HEK293 (cell line): ENCODE measurements around the gene CDC14A.
"Not testable (repeated sequence)": the region's sequence is repeated elsewhere in the genome, so short reads cannot be mapped to it uniquely, and the experiment has no call there.

Source experiments
- CTCF ChIA-PET: fragments of 350-600 bp; formaldehyde crosslinking; extraction: SDS; loops from one replicate; lab custom pipeline; 2021; ENCODE audit warnings: antibody characterized with exemption; lab: Yijun Ruan, JAX
- POLR2A ChIA-PET: fragments of 300-600 bp; formaldehyde crosslinking; extraction: SDS; loops from one replicate; lab custom pipeline; 2020; ENCODE audit warnings: antibody characterized with exemption, inconsistent platforms; lab: Yijun Ruan, JAX
- H3K27ac ChIP-seq: fragments of 200-500 bp; sonication (Bioruptor generic); 2 replicates; pipeline ENCODE4 v1.5.1; 2014; ENCODE audit warnings: low read depth, low read length, control low read depth, inconsistent platforms; ENCODE audit errors: extremely low read depth
- H3K36me3 ChIP-seq, 2 experiments: fragments of 200-500 bp in 1 of 2; sonication (Bioruptor generic) in 1 of 2; 1 replicate in 1 of 2; 2 replicates in 1 of 2; pipeline ENCODE4 v1.5.1; 2014 to 2017; ENCODE audit warnings: inconsistent platforms in 2 of 2, low read length in 2 of 2; ENCODE audit not compliant: control insufficient read depth in 2 of 2, insufficient read depth in 1 of 2
- H3K4me1 ChIP-seq: fragments of 200-500 bp; sonication (Bioruptor generic); 2 replicates; pipeline ENCODE4 v1.5.1; 2014; ENCODE audit warnings: mild to moderate bottlenecking, low read length, inconsistent platforms; ENCODE audit not compliant: control insufficient read depth, insufficient read depth
- H3K4me3 ChIP-seq: 2 replicates; pipeline ENCODE4 v1.5.1; 2011; ENCODE audit warnings: low read depth, mild to moderate bottlenecking, control low read depth, low read length, moderate library complexity
- H3K9me3 ChIP-seq: fragments of 200-500 bp; sonication (Bioruptor generic); 2 replicates; pipeline ENCODE4 v1.5.1; 2014; ENCODE audit warnings: low read depth, low read length, inconsistent platforms; ENCODE audit not compliant: control insufficient read depth, insufficient read depth
- BCL6B ChIP-seq: fragments of 450-650 bp; formaldehyde crosslinking; IDR thresholded peaks from 2 replicates; pipeline ENCODE4 v1.5.1; 2017; ENCODE audit warnings: missing biosample characterization, missing genetic modification characterization
- GFI1B ChIP-seq: fragments of 450-650 bp; formaldehyde crosslinking; IDR thresholded peaks from 2 replicates; pipeline ENCODE4 v1.5.1; 2016; ENCODE audit warnings: missing biosample characterization, missing genetic modification characterization
- PATZ1 ChIP-seq: fragments of 450-650 bp; formaldehyde crosslinking; IDR thresholded peaks from 2 replicates; pipeline ENCODE4 v1.5.1; 2016; ENCODE audit warnings: missing biosample characterization, missing genetic modification characterization
- ZNF146 ChIP-seq: fragments of 450-650 bp; formaldehyde crosslinking; IDR thresholded peaks from 2 replicates; pipeline ENCODE4 v1.5.1; 2016; ENCODE audit warnings: missing biosample characterization, missing genetic modification characterization
- ZNF211 ChIP-seq: fragments of 450-650 bp; formaldehyde crosslinking; IDR thresholded peaks from 2 replicates; pipeline ENCODE4 v1.5.1; 2016; ENCODE audit warnings: low read depth, missing biosample characterization, missing genetic modification characterization
- ZNF311 ChIP-seq: fragments of 450-650 bp; formaldehyde crosslinking; IDR thresholded peaks from 2 replicates; pipeline ENCODE4 v1.5.1; 2017; ENCODE audit warnings: missing biosample characterization, missing genetic modification characterization, borderline replicate concordance
- ZNF362 ChIP-seq: fragments of 450-650 bp; formaldehyde crosslinking; IDR thresholded peaks from 2 replicates; pipeline ENCODE4 v1.5.1; 2016; ENCODE audit warnings: missing biosample characterization, missing genetic modification characterization
- ZNF433 ChIP-seq: fragments of 450-650 bp; formaldehyde crosslinking; IDR thresholded peaks from 2 replicates; pipeline ENCODE4 v1.5.1; 2016; ENCODE audit warnings: missing biosample characterization, missing genetic modification characterization, low read depth
- ZNF48 ChIP-seq: fragments of 450-650 bp; formaldehyde crosslinking; IDR thresholded peaks from 2 replicates; pipeline ENCODE4 v1.5.1; 2016; ENCODE audit warnings: missing biosample characterization, missing genetic modification characterization
- ZNF580 ChIP-seq: fragments of 450-650 bp; formaldehyde crosslinking; IDR thresholded peaks from 2 replicates; pipeline ENCODE4 v1.5.1; 2016; ENCODE audit warnings: missing biosample characterization, missing genetic modification characterization
- ZNF600 ChIP-seq: fragments of 450-650 bp; formaldehyde crosslinking; IDR thresholded peaks from 2 replicates; pipeline ENCODE4 v1.5.1; 2016; ENCODE audit warnings: missing biosample characterization, missing genetic modification characterization
- ZNF701 ChIP-seq: fragments of 450-650 bp; formaldehyde crosslinking; IDR thresholded peaks from 2 replicates; pipeline ENCODE4 v1.5.1; 2016; ENCODE audit warnings: missing biosample characterization, missing genetic modification characterization
- ZNF707 ChIP-seq: fragments of 450-650 bp; formaldehyde crosslinking; IDR thresholded peaks from 2 replicates; pipeline ENCODE4 v1.5.1; 2016; ENCODE audit warnings: missing biosample characterization, missing genetic modification characterization
- ZNF768 ChIP-seq: fragments of 450-650 bp; formaldehyde crosslinking; IDR thresholded peaks from 2 replicates; pipeline ENCODE4 v1.5.1; 2018; ENCODE audit warnings: missing biosample characterization, mild to moderate bottlenecking, missing genetic modification characterization
- ZSCAN18 ChIP-seq: fragments of 450-650 bp; formaldehyde crosslinking; IDR thresholded peaks from 2 replicates; pipeline ENCODE4 v1.5.1; 2016; ENCODE audit warnings: missing biosample characterization, missing genetic modification characterization

Gene CDC14A

GRCh38 chr1:100335436-100335835 lies 16.9 kb upstream of the CDC14A start:
- no peak overlapping the region for H3K27ac ChIP-seq
- ChIA-PET CTCF (interaction anchor here (0.8 to 1.4 kb wide), 2 partner anchors 120 to 124 kb away, joined by 3 to 5 read pairs; no protein-coding TSS in a partner anchor), POLR2A (interaction anchor here (1.1 kb wide), 1 partner anchor 16 kb away, joined by 3 read pairs; no protein-coding TSS in a partner anchor)
- no peaks in the 10 kb centered on the region for H3K4me1 ChIP-seq
- no peaks in the 10 kb centered on the region for H3K9me3 ChIP-seq
- H3K36me3 ChIP-seq, result no peaks in the 10 kb centered on the region
- no peak overlapping the region for H3K4me3 ChIP-seq
- TF ChIP-seq ZNF311 (tag by site-specific recombination), result no peak
- TF ChIP-seq, all 188 proteins: peak for 0

GRCh38 chr1:100337878-100338277 lies 14.4 kb upstream of the CDC14A start:
- H3K9me3 ChIP-seq, H3K27ac ChIP-seq, H3K36me3 ChIP-seq, H3K4me1 ChIP-seq, H3K4me3 ChIP-seq, POLR2A ChIA-PET: not testable (repeated sequence)
- CTCF ChIA-PET, result interaction anchor here (1.4 kb wide), 1 partner anchor 120 kb away, joined by 6 read pairs; no protein-coding TSS in a partner anchor

GRCh38 chr1:100339735-100340134 lies 12.6 kb upstream of the CDC14A start:
- H3K27ac ChIP-seq, result not testable (repeated sequence)
- TF ChIP-seq ZNF146 (tag by site-specific recombination) (peak; percentile 89), ZNF580 (tag by site-specific recombination) (peak; percentile 55; the same call in 1 of the 2 replicates)
- TF ChIP-seq, all 188 proteins: peak for 2; not testable (repeated sequence) for 186
- H3K9me3 ChIP-seq, CTCF ChIA-PET, H3K36me3 ChIP-seq, H3K4me1 ChIP-seq, H3K4me3 ChIP-seq: not testable (repeated sequence)
- POLR2A ChIA-PET, result interaction anchor here (1.2 kb wide), 1 partner anchor 13 kb away, joined by 3 read pairs; the partner anchor contains the start of gene CDC14A

GRCh38 chr1:100340494-100340893 lies 11.8 kb upstream of the CDC14A start:
- CTCF ChIA-PET, result no interaction called here
- Histone ChIP-seq H3K27ac (no peak overlapping the region), H3K36me3 (no peaks in the 10 kb centered on the region), H3K4me3 (no peak overlapping the region), H3K9me3 (no peaks in the 10 kb centered on the region), H3K4me1 (no peaks in the 10 kb centered on the region)
- POLR2A ChIA-PET, result no interaction called here
- no peak for TF ChIP-seq ZNF48
- TF ChIP-seq ZNF701 (tag by site-specific recombination), result no peak

GRCh38 chr1:100342348-100342747 lies 10.0 kb upstream of the CDC14A start:
- POLR2A ChIA-PET, result no interaction called here
- TF ChIP-seq ZNF701 (tag by site-specific recombination) (no peak), ZNF433 (tag by site-specific recombination) (no peak), PATZ1 (tag by site-specific recombination) (no peak), ZNF768 (tag by site-specific recombination) (no peak), ZNF707 (tag by site-specific recombination) (no peak), ZSCAN18 (tag by site-specific recombination) (no peak), ZNF211 (tag by site-specific recombination) (no peak), ZNF600 (no peak), GFI1B (tag by site-specific recombination) (no peak), ZNF362 (tag by site-specific recombination) (no peak), BCL6B (tag by site-specific recombination) (no peak)
- TF ChIP-seq, all 188 proteins: peak for 0
- CTCF ChIA-PET, result interaction anchor here (0.6 kb wide), 1 partner anchor 1226 kb away, joined by 3 read pairs; no protein-coding TSS in a partner anchor
- Histone ChIP-seq H3K4me1 (no peaks in the 10 kb centered on the region), H3K4me3 (no peak overlapping the region), H3K27ac (no peak overlapping the region), H3K36me3 (no peaks in the 10 kb centered on the region), H3K9me3 (no peaks in the 10 kb centered on the region)
